Tibial nerve (tissue), 4 donors: ENCODE results near the gene FBXO15.

Source experiments
- CTCF ChIP-seq, 5 experiments: fragments of 200-600 bp in 3 of 5; fragments of 450-650 bp in 2 of 5; sonication (generic) in 3 of 5; IDR thresholded peaks; one replicate each; pipeline ENCODE4 v1.5.1; 2016 to 2019; ENCODE audit warnings: antibody characterized with exemption in 5 of 5, mild to moderate bottlenecking in 3 of 5, moderate library complexity in 2 of 5
- EP300 ChIP-seq, 2 donors: sonication (generic); formaldehyde crosslinking; IDR thresholded peaks; one replicate each; pipeline ENCODE4 v1.6.1; 2017; ENCODE audit warnings: antibody characterized with exemption in 2 of 2, mild to moderate bottlenecking in 1 of 2
- POLR2A ChIP-seq, 2 donors: fragments of 450-650 bp; IDR thresholded peaks; one replicate each; pipeline ENCODE4 v1.6.1; 2017; ENCODE audit warnings: antibody characterized with exemption in 2 of 2, mild to moderate bottlenecking in 2 of 2, moderate library complexity in 2 of 2

- no peak for TF ChIP-seq CTCF (IDR thresholded peaks at IDR 0.05)
- no peak for TF ChIP-seq EP300 (IDR thresholded peaks at IDR 0.05)
- TF ChIP-seq POLR2A (IDR thresholded peaks at IDR 0.05), result no peak
Measured at GRCh38 chr18:74154716-74155115, 7.1 kb upstream of the FBXO15 start.
